NB4 (cell line): ENCODE measurements around the gene EDIL3.

Experiments
- POLR2A ChIP-seq: IDR thresholded peaks from 2 replicates; pipeline ENCODE4 v1.6.1; 2011; ENCODE audit warnings: mild to moderate bottlenecking; ENCODE audit not compliant: insufficient read length; ENCODE audit errors: extremely low read depth
- TF ChIP-seq, protein P1 (sequence below): IDR thresholded peaks from one replicate; pipeline ENCODE4 v1.5.1; 2012; ENCODE audit warnings: low read depth, low read length
- TF ChIP-seq, protein P2 (sequence below): IDR thresholded peaks from 2 replicates; pipeline ENCODE4 v1.6.1; 2011; ENCODE audit warnings: low read depth, low read length

DNA sequence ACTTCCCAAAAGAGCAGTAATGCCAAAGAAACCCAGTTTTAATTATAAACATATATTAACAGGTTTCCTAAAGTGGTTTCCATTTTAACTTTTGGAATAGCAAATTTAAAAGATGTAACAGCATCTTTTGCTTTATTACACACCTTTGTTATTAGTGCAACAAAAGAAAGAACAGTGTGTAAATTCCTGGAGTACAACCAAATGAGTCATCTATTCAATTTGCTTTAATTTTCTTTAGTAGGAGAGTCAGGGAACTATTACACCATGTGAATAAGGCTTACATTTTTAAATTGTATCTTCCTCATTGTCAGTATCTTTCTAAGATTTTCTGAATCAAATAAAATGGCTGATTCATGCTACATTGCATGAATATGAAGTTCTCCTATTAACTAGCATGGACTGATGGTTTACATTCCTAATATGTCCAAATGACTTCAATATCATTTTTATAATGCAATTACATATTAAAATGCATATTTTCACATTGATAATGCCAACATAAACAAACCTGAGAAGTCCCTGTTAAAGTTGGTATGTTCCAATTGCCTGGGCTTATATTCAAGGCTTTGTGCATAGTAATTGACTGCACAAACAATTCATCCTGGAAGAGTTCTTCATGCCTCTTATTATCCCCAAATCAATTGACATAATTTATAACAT is 22.5 kb downstream of the EDIL3 start:
- TF ChIP-seq, protein P1, sequence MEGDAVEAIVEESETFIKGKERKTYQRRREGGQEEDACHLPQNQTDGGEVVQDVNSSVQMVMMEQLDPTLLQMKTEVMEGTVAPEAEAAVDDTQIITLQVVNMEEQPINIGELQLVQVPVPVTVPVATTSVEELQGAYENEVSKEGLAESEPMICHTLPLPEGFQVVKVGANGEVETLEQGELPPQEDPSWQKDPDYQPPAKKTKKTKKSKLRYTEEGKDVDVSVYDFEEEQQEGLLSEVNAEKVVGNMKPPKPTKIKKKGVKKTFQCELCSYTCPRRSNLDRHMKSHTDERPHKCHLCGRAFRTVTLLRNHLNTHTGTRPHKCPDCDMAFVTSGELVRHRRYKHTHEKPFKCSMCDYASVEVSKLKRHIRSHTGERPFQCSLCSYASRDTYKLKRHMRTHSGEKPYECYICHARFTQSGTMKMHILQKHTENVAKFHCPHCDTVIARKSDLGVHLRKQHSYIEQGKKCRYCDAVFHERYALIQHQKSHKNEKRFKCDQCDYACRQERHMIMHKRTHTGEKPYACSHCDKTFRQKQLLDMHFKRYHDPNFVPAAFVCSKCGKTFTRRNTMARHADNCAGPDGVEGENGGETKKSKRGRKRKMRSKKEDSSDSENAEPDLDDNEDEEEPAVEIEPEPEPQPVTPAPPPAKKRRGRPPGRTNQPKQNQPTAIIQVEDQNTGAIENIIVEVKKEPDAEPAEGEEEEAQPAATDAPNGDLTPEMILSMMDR: no peak
- TF ChIP-seq, protein P2, sequence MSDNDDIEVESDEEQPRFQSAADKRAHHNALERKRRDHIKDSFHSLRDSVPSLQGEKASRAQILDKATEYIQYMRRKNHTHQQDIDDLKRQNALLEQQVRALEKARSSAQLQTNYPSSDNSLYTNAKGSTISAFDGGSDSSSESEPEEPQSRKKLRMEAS: no peak
- TF ChIP-seq POLR2A: no peak
